Memory B cell (primary cell): Measurements from ENCODE around the gene ERMARD.

Source experiments
- ATAC-seq: fragments of 150-1000 bp; cut with Tn5 transposase; 2 replicates; pipeline ENCODE4 v1.10.0; 2021; ENCODE audit warnings: low read depth, mild to moderate bottlenecking, moderate library complexity
- DNase-seq, 2 donors: peaks; one replicate each; pipeline ENCODE4 v3.0.0; 2022; ENCODE audit warnings: low spot score in 2 of 2
- H3K27ac Mint-ChIP-seq: one replicate; pipeline ENCODE4 v1.8.0; 2022; ENCODE audit warnings: mild to moderate bottlenecking, moderate library complexity, mixed read lengths
- H3K27me3 Mint-ChIP-seq: one replicate; pipeline ENCODE4 v1.8.0; 2022; ENCODE audit warnings: mixed read lengths
- H3K36me3 Mint-ChIP-seq: one replicate; pipeline ENCODE4 v1.8.0; 2022; ENCODE audit warnings: mild to moderate bottlenecking, mixed read lengths
- H3K4me1 Mint-ChIP-seq: one replicate; pipeline ENCODE4 v1.8.0; 2022; ENCODE audit warnings: mixed read lengths
- H3K4me3 Mint-ChIP-seq: one replicate; pipeline ENCODE4 v1.8.0; 2022; ENCODE audit warnings: mild to moderate bottlenecking, moderate library complexity, mixed read lengths
- H3K9me3 Mint-ChIP-seq: one replicate; pipeline ENCODE4 v1.8.0; 2022; ENCODE audit warnings: mixed read lengths

ERMARD gene

DNA sequence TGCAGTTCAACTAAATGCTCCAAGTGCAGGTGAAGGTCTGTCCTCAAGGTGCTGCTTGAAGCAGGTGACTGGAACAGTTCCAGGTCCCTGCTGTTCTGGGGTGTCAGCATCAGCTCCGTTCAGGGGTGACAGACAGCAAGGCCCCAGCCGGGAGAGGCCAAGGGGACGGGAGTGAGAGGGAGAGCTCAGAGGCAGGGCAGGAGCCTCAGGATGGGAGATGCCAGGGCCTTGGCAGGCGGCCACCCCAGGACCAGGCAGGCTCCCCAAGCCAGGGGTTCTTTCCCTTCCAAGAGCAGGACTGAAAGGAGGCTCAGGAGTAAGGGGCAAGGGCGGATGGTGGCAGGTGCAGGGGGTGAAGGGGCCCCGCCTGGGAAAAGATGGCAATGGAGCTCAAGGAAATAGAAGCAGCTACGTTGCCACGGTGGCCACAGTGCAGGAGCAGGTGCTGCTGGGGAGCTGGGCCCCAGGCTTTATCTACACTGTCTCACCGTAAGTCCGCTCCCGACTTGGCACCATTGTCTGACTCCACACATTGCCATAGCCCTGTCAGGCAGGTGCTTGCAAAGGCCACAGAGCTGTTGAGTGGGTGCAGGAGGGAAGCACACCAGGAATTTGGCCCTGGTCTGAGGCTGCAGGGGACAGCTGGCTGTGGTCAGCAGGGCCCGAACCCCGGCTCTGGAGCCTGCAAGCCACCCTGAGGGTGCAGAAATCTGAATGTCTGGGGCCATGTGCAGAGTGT is 43.1 kb downstream of the ERMARD start:
- peaks cover 14% of the 10 kb centered on the region for H3K27me3 Mint-ChIP-seq
- H3K4me1 Mint-ChIP-seq, result peaks cover 9% of the 10 kb centered on the region
- H3K9me3 Mint-ChIP-seq, result no peaks in the 10 kb centered on the region
- no peak overlapping the region for H3K27ac Mint-ChIP-seq
- DNase-seq (no peak), ATAC-seq (no peak)
- H3K4me3 Mint-ChIP-seq, result no peak overlapping the region
- no peaks in the 10 kb centered on the region for H3K36me3 Mint-ChIP-seq

DNA sequence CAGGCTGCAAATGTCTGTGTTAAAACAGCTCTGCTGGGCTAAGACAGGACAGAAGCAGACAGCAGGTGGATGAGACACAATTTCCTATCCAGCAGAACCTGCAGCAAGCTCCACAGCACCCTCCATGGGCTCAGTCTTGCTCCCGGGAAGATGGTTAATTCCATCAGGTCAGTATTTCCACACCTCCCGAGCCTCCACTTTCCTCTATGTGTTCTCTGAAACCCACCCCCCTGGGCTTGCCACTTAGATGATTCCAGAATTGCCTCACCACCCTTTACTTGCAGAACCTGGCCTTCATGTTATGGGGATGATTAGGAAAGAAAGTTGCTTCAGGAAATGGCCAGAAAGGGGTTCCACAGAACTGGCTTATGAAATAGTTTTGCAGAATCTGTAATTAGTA is 43.8 kb downstream of the ERMARD start:
- Mint-ChIP-seq H3K27ac (no peak overlapping the region), H3K27me3 (peaks cover 14% of the 10 kb centered on the region), H3K4me1 (peaks cover 2% of the 10 kb centered on the region), H3K9me3 (no peaks in the 10 kb centered on the region), H3K4me3 (no peak overlapping the region), H3K36me3 (no peaks in the 10 kb centered on the region)
- DNase-seq (no peak), ATAC-seq (no peak)

DNA sequence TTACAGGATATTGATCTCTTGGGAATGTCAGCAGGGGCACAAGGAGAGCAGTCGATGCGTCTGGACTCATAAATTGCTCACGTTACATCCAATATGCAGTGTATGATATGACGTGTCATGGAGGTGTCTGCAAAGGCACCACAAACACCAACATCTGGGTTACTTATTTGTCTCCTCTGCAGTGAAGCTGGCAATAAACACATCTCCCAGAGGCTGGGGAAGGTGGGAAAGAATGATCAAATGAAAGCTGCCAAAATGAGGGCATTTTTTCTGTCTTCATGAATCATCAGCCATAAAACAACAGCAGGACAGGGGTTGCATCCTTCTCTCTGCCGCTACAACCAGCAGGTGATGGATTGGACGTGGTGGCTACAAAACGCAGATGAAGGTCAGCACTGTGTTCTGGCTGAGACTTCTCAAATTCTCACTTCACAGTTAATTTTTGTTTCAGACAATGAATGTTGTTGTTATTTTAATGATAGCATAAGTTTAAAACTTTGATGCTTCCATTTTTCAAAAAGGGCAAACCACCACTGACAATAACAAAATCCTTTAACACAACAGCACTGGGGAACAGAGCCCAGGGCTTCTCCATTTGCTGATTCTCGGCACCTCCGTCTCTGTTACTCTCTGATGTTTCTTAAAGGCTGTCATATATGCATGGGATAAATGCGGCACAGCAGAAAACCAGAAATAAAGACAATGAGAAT is 47.5 kb downstream of the ERMARD start:
- ATAC-seq (no peak), DNase-seq (no peak)
- no peaks in the 10 kb centered on the region for H3K9me3 Mint-ChIP-seq
- H3K4me3 Mint-ChIP-seq, result no peak overlapping the region
- peaks cover 12% of the 10 kb centered on the region for H3K4me1 Mint-ChIP-seq
- H3K27me3 Mint-ChIP-seq, result peaks cover 8% of the 10 kb centered on the region
- no peak overlapping the region for H3K27ac Mint-ChIP-seq
- no peaks in the 10 kb centered on the region for H3K36me3 Mint-ChIP-seq

DNA sequence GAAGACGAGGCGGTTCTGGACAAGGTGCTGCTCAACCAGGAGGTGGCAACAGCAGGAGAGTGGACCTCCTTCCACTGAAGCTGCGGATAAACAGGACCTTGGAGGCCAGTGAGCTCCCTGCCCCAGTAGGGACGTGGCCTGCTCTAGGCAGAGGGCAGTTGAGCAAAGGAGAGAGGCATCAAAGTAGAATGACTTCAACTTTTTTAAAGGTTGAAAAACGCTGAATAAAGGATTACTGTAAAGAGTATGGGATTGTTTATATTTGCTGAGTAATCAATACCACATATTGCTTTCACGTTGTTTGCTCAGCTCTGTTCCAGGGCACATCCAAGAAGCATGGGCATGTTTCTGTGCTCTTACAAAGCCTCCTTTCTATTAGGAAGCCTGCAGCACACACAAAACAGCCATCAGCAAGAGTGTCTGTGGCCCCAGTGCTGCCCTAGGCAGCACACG is 48.1 kb downstream of the ERMARD start:
- Mint-ChIP-seq H3K36me3 (no peaks in the 10 kb centered on the region), H3K27me3 (peaks cover 13% of the 10 kb centered on the region), H3K4me3 (no peak overlapping the region), H3K4me1 (peaks cover 15% of the 10 kb centered on the region), H3K9me3 (no peaks in the 10 kb centered on the region), H3K27ac (no peak overlapping the region)
- no peak for DNase-seq
- no peak for ATAC-seq

DNA sequence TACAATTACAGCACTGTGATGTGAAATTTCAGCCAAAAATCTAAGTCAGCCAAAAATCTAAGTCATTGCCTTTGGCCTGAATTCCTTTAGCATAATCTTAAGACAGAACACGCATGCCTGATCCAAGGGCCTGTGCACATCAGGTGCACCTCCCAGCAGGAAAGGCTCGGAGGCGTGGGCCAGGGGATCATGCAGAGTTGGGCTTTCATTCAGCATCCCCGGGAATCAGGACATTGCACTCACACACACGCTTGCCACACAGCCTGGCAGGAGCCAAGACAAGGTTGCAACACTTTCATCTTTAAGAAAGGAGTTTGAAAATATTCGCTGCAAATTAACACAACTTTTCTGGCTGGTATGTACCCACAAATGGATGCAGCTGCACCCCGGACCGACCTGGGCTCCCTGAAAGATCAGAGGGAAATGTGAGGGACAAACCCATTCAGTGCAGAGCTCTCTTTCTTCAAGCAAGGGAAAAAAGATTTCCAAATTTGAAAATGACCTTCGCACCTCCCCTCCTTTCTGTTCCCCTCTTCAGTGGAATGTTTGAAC is 48.8 kb downstream of the ERMARD start:
- no peak overlapping the region for H3K27ac Mint-ChIP-seq
- DNase-seq (no peak), ATAC-seq (no peak)
- H3K27me3 Mint-ChIP-seq, result peaks cover 20% of the 10 kb centered on the region
- no peaks in the 10 kb centered on the region for H3K36me3 Mint-ChIP-seq
- peaks cover 17% of the 10 kb centered on the region for H3K4me1 Mint-ChIP-seq
- no peak overlapping the region for H3K4me3 Mint-ChIP-seq
- H3K9me3 Mint-ChIP-seq, result no peaks in the 10 kb centered on the region

DNA sequence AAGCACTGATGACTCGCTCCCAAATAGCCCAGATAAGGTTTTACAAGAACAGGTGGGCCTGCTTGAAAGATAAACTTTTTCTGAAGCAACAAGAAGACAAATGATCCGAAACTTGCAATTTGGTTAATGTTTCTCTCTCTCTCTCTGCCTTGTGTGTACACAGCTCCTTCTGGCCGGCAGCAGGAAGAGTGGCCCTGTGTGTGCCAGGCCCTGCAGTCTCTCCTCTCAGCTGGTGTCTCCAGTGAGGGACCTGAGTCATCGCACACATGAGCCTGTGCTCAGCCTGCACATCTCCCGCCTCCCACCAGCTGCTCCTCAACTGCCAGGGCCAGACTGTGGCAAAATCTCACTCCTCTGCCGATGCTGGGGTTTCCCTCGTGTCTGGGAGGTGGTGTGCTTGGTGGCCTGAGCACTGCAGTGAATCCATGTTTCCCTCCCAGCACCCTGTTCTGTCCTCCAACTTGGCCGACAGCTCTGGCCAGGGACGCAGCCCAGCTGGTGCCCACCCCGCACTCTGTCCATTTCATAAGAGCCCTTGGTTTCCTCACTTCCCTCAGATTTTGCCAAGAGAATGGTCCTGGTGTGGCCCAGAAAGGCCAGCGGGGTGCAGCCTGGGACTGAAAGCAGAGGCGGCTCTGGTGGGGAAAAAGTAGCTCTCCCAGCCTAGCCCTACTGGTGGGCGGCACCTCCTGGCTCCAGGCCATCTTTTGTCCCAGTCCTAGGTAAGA is 49.4 kb downstream of the ERMARD start:
- no peak for DNase-seq
- Mint-ChIP-seq H3K4me3 (no peak overlapping the region), H3K36me3 (no peaks in the 10 kb centered on the region), H3K4me1 (peaks cover 22% of the 10 kb centered on the region), H3K27me3 (peaks cover 26% of the 10 kb centered on the region), H3K9me3 (no peaks in the 10 kb centered on the region), H3K27ac (no peak overlapping the region)
- no peak for ATAC-seq

DNA sequence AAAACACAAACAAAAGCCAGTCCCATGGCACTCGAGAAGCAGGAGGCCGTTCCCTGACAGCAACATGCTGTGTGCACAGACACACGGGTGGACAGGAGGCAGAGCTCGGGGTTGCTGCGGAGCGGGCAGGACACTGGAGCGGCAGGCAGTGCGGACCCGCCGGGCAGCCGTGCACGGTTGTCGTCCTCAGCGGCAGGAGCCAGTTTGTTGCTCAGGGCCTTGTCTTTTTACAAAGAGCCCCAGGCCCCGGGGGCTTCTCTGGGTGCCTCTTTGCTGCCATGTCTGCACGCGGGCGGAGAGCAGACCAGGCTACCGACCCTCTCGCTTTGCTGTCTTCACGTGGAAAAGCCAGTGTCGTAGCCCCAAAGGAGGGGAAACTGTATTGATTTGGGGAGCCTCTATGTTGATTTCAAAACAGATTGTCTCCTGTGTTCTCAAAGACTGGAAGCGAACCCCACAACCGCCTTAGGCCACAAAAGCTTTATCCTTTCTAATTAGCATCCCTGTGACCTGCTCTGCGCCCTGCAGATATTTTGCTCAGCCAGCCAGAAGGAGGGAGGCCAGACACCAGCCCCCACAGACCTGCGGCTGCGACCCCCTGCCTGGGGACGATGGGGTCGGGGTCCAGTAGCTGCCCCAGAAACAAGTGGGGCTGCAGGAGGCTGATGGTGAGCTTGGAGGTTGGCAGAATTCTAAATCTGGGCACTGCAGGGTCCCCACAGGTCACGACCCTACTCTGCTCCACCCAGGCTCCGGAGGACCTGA is 50.2 kb downstream of the ERMARD start:
- H3K36me3 Mint-ChIP-seq, result no peaks in the 10 kb centered on the region
- peaks cover 31% of the 10 kb centered on the region for H3K27me3 Mint-ChIP-seq
- no peaks in the 10 kb centered on the region for H3K9me3 Mint-ChIP-seq

DNA sequence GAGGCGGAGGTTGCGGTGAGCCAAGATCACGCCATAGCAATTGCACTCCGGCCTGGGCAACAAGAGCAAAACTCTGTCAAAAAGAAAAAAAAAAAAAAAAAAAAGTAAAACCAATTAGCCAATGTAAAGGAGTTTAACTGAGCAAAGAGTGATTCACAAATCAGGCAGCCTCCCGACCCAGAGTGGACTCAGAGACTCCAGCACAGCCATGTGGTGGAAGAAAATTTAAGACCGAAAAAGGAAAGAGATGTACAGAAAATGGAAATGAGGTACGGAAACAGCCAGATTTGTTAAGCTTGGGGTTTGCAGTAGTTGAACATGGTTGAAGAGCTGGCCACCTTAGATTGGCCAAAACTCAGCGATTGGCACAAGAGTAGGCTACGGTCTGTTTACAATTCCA is 51.4 kb downstream of the ERMARD start:
- H3K27me3 Mint-ChIP-seq, result peaks cover 41% of the 10 kb centered on the region

More for the DNA sequence above, 50.2 kb downstream of the ERMARD start:
- DNase-seq (no peak), ATAC-seq (no peak)
- Mint-ChIP-seq H3K4me1 (peaks cover 22% of the 10 kb centered on the region), H3K4me3 (no peak overlapping the region), H3K27ac (no peak overlapping the region)

DNA sequence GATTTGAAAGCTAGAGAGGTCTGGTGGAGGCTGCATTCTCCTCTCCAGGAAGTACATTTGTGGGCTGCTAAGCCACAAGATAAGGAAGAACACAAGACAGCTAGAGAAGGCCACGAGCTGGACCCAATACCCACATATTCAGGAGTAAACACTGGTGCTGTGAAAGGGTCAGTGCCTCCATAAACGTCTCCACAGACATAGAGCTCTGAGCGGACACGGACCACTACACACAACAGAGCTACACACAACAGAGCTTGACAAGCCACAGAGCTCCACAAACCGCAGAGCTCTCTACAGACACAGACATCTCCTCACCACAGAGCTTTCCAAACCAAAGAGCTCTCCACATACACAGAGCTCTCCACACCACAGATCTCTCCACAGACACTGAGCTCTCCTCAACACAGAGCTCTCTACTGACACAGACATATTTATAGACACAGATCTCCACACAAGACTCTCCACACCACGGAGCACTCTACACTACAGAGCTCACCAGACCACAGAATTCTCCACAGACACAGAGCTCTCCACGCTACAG is 51.9 kb downstream of the ERMARD start:
- peaks cover 22% of the 10 kb centered on the region for H3K4me1 Mint-ChIP-seq
- peak; percentile 43 for ATAC-seq

More for the DNA sequence above, 51.4 kb downstream of the ERMARD start:
- Mint-ChIP-seq H3K4me3 (no peak overlapping the region), H3K9me3 (no peaks in the 10 kb centered on the region), H3K4me1 (peaks cover 22% of the 10 kb centered on the region), H3K27ac (no peak overlapping the region), H3K36me3 (no peaks in the 10 kb centered on the region)
- ATAC-seq (no peak), DNase-seq (no peak)

DNA sequence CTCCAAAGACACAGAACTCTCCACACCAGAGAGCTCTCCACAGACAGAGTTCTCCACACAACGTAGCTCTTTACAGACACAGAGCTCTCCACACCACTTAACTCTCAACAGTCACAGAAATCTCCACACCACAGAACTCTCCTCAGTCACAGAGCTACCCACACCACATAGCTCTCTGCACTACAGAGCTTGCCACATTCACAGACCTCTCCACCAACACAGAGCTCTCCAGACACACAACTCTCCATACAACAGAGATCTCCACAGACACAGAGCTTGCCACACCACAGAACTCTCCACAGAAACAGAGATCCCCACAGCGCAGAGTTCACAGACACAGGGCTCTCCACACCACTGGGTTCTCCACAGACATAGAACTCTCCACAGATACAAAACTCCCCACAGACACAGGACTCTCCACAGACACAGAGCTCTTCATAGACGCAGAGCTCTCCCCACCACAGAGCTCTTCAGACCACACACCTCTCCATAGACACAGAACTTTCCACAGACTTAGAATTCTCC is 52.5 kb downstream of the ERMARD start:
- Mint-ChIP-seq H3K36me3 (no peaks in the 10 kb centered on the region), H3K27me3 (peaks cover 40% of the 10 kb centered on the region), H3K9me3 (no peaks in the 10 kb centered on the region), H3K4me1 (peaks cover 22% of the 10 kb centered on the region), H3K27ac (no peak overlapping the region), H3K4me3 (no peak overlapping the region)
- DNase-seq, result no peak
- ATAC-seq, result no peak

More for the DNA sequence above, 51.9 kb downstream of the ERMARD start:
- H3K9me3 Mint-ChIP-seq, result no peaks in the 10 kb centered on the region
- H3K27ac Mint-ChIP-seq, result no peak overlapping the region
- no peaks in the 10 kb centered on the region for H3K36me3 Mint-ChIP-seq
- peaks cover 42% of the 10 kb centered on the region for H3K27me3 Mint-ChIP-seq
- DNase-seq, result no peak
- no peak overlapping the region for H3K4me3 Mint-ChIP-seq

DNA sequence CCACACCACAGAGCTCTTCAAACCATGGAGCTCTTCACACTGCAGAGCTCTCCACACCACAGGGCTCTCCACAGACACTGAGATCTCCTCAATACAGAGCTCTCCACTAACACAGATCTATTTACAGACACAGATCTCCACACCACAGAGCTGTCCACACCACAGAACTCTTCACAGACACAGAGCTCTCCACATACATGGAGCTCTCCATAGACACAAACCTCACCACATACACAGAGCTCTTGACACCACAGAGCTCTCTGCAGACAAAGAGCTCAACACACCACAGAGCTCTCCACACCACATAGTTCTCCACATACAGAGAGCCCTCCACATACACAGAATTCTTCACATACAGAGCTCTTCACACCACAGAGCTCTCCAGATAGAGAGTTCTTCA is 53.0 kb downstream of the ERMARD start:
- Mint-ChIP-seq H3K9me3 (no peaks in the 10 kb centered on the region), H3K27me3 (peaks cover 38% of the 10 kb centered on the region), H3K4me1 (peaks cover 22% of the 10 kb centered on the region), H3K4me3 (no peak overlapping the region), H3K36me3 (no peaks in the 10 kb centered on the region), H3K27ac (no peak overlapping the region)
- ATAC-seq, result no peak
- DNase-seq, result no peak

DNA sequence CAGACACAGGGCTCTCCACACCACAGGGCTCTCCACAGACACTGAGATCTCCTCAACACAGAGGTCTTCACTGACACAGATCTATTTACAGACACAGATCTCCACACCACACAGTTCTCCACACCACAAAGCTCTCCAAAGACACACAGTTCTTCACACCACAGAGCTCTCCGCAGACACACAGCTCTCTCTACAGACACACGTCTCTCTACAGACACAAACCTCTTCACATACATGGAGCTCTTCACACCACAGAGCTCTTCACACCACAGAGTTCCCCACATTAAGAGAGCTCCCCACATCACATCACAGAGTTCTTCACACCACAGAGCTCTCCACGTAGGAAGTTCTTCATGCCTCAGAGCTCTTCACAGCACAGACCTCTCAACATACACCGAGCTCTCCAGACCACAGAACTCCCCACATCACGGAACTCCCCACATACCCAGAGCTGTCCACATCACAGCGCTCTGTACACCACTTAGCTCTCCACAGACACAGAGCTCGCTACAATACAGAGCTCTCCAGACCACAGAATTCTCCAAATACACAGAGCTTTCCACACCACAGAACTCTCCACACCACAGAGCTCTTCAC is 53.9 kb downstream of the ERMARD start:
- Mint-ChIP-seq H3K4me1 (peaks cover 25% of the 10 kb centered on the region), H3K27ac (no peak overlapping the region), H3K9me3 (no peaks in the 10 kb centered on the region), H3K27me3 (peaks cover 39% of the 10 kb centered on the region), H3K4me3 (no peak overlapping the region), H3K36me3 (no peaks in the 10 kb centered on the region)
- DNase-seq, result no peak
- peak; percentile 38 for ATAC-seq

DNA sequence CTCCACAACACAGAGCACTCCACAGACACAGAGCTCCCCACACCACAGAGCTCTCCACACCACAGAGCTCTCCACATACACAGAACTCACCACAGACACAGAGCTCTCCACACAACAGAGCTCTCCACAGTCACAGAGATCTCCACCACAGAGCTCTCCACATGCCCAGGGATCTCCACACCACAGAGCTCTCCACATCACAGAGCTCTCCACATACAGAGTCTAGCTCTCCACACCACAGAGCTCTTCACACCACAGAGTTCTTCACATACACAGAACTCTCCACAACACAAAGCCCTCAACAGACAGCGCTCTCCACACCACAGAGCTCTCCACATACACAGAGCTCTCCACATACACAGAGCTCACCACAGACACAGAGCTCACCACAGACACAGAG is 55.3 kb downstream of the ERMARD start:
- DNase-seq (no peak), ATAC-seq (no peak)
- no peaks in the 10 kb centered on the region for H3K9me3 Mint-ChIP-seq
- H3K4me1 Mint-ChIP-seq, result peaks cover 26% of the 10 kb centered on the region
- no peak overlapping the region for H3K27ac Mint-ChIP-seq
- H3K4me3 Mint-ChIP-seq, result no peak overlapping the region
- no peaks in the 10 kb centered on the region for H3K36me3 Mint-ChIP-seq
- peaks cover 39% of the 10 kb centered on the region for H3K27me3 Mint-ChIP-seq
